ENCODE data around the gene PPP1R16B. TPM values are rescaled to one million over a fixed set of nuclear protein-coding genes. Genes with fewer than 3 reads are reported as not detected.

The PPP1R16B gene
- total and polyA plus RNA-seq, 2 of the 8 experiments (the other 6 are each of a cell fraction or from before 2014, with no cell fraction given), result 2.6 to 8.9 TPM

DNA sequence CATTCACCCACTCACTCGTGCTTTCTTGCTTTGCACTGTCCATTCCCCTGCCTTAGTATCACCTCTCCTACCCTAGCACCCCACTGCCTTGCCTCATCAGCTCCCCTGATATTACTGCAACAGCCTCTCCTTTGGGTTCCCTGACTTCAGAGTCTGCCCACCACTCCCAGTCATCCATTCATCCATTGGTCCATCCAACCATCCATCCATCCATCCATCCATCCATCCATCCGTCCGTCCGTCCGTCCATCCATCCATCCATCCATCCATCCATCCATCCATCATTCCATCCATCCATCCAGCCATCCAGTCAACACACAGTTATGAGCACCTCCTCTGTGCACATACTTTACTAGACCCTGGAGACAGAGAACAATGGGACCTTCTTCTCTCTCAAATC is 97.8 kb downstream of the PPP1R16B start:
- no peak overlapping the region for H2BK120ac ChIP-seq (replicated peaks; ENCODE audit: low read depth, low read length)
- H4K20me1 ChIP-seq (replicated peaks in 1 of 2; ENCODE audit: control insufficient read depth in 1 of 2, insufficient read depth in 2 of 2, low read length in 2 of 2), result peaks cover 0 to 3% of the 10 kb centered on the region in 2 experiments
- H3K79me1 ChIP-seq (ENCODE audit: low read depth, low read length), result no peaks in the 10 kb centered on the region
- no peaks in the 10 kb centered on the region for H3K27me3 ChIP-seq (replicated peaks in 1 of 4; ENCODE audit: control insufficient read depth in 3 of 4, extremely low read depth in 1 of 4, insufficient read depth in 3 of 4, low read length in 3 of 4)
- no peak overlapping the region for H3K4ac ChIP-seq (replicated peaks; ENCODE audit: insufficient read length, low read depth, low read length)
- no peaks in the 10 kb centered on the region for H3K9me3 ChIP-seq (ENCODE audit: insufficient read depth in 2 of 2, low read depth in 1 of 2, low read length in 1 of 2)
- H3K4me3 ChIP-seq (ENCODE audit: extremely low read depth in 1 of 4, insufficient read depth in 2 of 4, low read depth in 3 of 4, low read length in 4 of 4), result no peak overlapping the region
- CTCF ChIA-PET (ENCODE audit: partially characterized antibody), result interaction anchor here (0.8 to 2.1 kb wide), 5 partner anchors 9 to 172 kb away, joined by 3 to 8 read pairs (median 3); no protein-coding TSS in a partner anchor
- H2BK20ac ChIP-seq (ENCODE audit: low read length), result no peak overlapping the region
- POLR2A ChIA-PET (ENCODE audit: partially characterized antibody), result interaction anchor here (1.1 to 1.6 kb wide), 2 partner anchors 9 to 23 kb away, joined by 3 read pairs; partner anchors contain the start of gene FAM83D
- FAIRE-seq, result no peak
- no peak overlapping the region for H3K9ac ChIP-seq (replicated peaks in 1 of 4; ENCODE audit: extremely low read depth in 1 of 4, low read depth in 3 of 4, low read length in 3 of 4)
- no peaks in the 10 kb centered on the region; a peak in 1 of 8 replicates for H3K36me3 ChIP-seq (ENCODE audit: control insufficient read depth in 2 of 4, insufficient read depth in 4 of 4, low read length in 3 of 4)
- no peak overlapping the region for H3K27ac ChIP-seq (ENCODE audit: low read depth, low read length)
- WGBS, 2 experiments (ENCODE audit: extremely low coverage in 1 of 2, insufficient coverage in 1 of 2, insufficient read length in 1 of 2, insufficient replicate concordance in 2 of 2, low coverage in 1 of 2, low lambda C conversion rate in 2 of 2, missing lambda C conversion rate in 1 of 2), result 69% methylated on average over 5 of the region's 5 CpGs; no CpG with 5 or more reads in 1 of the 2 experiments
- H2BK5ac ChIP-seq (ENCODE audit: low read depth, low read length), result no peak overlapping the region
- no peak for DNase-seq (ENCODE audit: low read depth in 1 of 2, low spot score in 2 of 2)
- no peak overlapping the region for H3K14ac ChIP-seq (ENCODE audit: insufficient read length)
- H3K4me1 ChIP-seq (replicated peaks in 1 of 4; ENCODE audit: control insufficient read depth in 3 of 4, insufficient read depth in 4 of 4, low read length in 3 of 4), result no peaks in the 10 kb centered on the region
- no peak overlapping the region for H3K56ac ChIP-seq (replicated peaks; ENCODE audit: insufficient read length, low read depth, low read length)
- H3K4me2 ChIP-seq (ENCODE audit: insufficient read depth in 1 of 2, low read depth in 2 of 2, low read length in 2 of 2), result no peak overlapping the region
- peaks cover 5% of the 10 kb centered on the region; the same call in 1 of the 2 replicates for H3K23me2 ChIP-seq (ENCODE audit: low read depth, low read length)
- no peak overlapping the region for H2AFZ ChIP-seq (ENCODE audit: low read length)
- H3K18ac ChIP-seq (ENCODE audit: extremely low read depth, low read length), result no peak overlapping the region
- H4K5ac ChIP-seq (ENCODE audit: insufficient read length, low read depth, low read length), result no peak overlapping the region
- H2BK12ac ChIP-seq (ENCODE audit: low read depth, low read length), result no peak overlapping the region
- H4K8ac ChIP-seq (ENCODE audit: extremely low read depth, insufficient read depth, low read length), result no peak overlapping the region
- no peaks in the 10 kb centered on the region; a peak in 1 of 4 replicates for H3K79me2 ChIP-seq (ENCODE audit: control insufficient read depth in 1 of 2, insufficient read depth in 2 of 2, low read length in 2 of 2)
- no peak overlapping the region for H4K91ac ChIP-seq (replicated peaks; ENCODE audit: insufficient read length, low read length)
- no peak overlapping the region for H2BK15ac ChIP-seq (ENCODE audit: low read length)
- H3K23ac ChIP-seq (ENCODE audit: insufficient read length), result no peak overlapping the region
- H2AK5ac ChIP-seq (ENCODE audit: low read depth, low read length), result no peak overlapping the region
- TF ChIP-seq JUN (IDR thresholded peaks at IDR 0.05; ENCODE audit: low read depth, low read length) (no peak), JUND (IDR thresholded peaks at IDR 0.05; ENCODE audit: low read length) (no peak), SIN3A (conservative IDR thresholded peaks at IDR 0.05 in 1 of 2, IDR thresholded peaks at IDR 0.05 in 1 of 2; ENCODE audit: low read depth in 1 of 2, low read length in 2 of 2) (no peak), SP2 (IDR thresholded peaks at IDR 0.05; ENCODE audit: low read length) (no peak), CTBP2 (IDR thresholded peaks at IDR 0.05; ENCODE audit: borderline replicate concordance, insufficient read depth, insufficient read length, low read length) (no peak), RBBP5 (IDR thresholded peaks at IDR 0.05; ENCODE audit: borderline replicate concordance, low read depth, low read length) (no peak), KDM5A (IDR thresholded peaks at IDR 0.05; ENCODE audit: low read length) (no peak), EGR1 (IDR thresholded peaks at IDR 0.05; ENCODE audit: borderline replicate concordance, low read depth, low read length) (no peak), TEAD4 (IDR thresholded peaks at IDR 0.05; ENCODE audit: low read depth, low read length) (no peak), EZH2 (IDR thresholded peaks at IDR 0.05; ENCODE audit: low read depth, low read length, severe bottlenecking) (no peak), RAD21 (IDR thresholded peaks at IDR 0.05 in 1 of 2, conservative IDR thresholded peaks at IDR 0.05 in 1 of 2; ENCODE audit: low read depth in 2 of 2, low read length in 2 of 2) (no peak)
- TF ChIP-seq, protein P1, sequence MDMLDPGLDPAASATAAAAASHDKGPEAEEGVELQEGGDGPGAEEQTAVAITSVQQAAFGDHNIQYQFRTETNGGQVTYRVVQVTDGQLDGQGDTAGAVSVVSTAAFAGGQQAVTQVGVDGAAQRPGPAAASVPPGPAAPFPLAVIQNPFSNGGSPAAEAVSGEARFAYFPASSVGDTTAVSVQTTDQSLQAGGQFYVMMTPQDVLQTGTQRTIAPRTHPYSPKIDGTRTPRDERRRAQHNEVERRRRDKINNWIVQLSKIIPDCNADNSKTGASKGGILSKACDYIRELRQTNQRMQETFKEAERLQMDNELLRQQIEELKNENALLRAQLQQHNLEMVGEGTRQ (IDR thresholded peaks at IDR 0.05; ENCODE audit: low read length), result no peak
